A549 (cell line): Measurements from ENCODE around the gene HMOX1.

Experiments used
- JUN ChIP-seq, 2 experiments: fragments of >200 bp; sonication (Bioruptor Twin); formaldehyde crosslinking; IDR thresholded peaks; 2 replicates in 1 of 2; 3 replicates in 1 of 2; pipeline ENCODE4 v1.6.1; 2016 to 2017
- KDM5A ChIP-seq: fragments of 200-600 bp; sonication (generic); IDR thresholded peaks from 2 replicates; pipeline ENCODE4 v1.6.1; 2016; ENCODE audit warnings: antibody characterized with exemption, mild to moderate bottlenecking
- TF ChIP-seq, protein P1 (sequence below): fragments of >200 bp; sonication (Bioruptor Twin); formaldehyde crosslinking; IDR thresholded peaks from 3 replicates; pipeline ENCODE4 v1.5.1; 2016

DNA sequence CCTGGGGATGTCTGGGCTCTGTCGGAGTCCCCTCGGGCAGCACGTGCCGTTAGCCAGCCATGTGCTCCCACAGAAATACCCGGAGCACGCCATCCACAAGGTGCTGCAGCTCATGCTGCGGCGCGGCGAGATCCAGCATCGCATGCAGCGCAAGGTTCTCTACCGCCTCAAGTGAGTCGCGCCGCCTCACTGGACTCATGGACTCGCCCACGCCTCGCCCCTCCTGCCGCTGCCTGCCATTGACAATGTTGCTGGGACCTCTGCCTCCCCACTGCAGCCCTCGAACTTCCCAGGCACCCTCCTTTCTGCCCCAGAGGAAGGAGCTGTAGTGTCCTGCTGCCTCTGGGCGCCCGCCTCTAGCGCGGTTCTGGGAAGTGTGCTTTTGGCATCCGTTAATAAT lies 43.2 kb downstream of the HMOX1 start:
- TF ChIP-seq JUN (IDR thresholded peaks at IDR 0.05) (no peak), KDM5A (no peak)
- TF ChIP-seq, protein P1, sequence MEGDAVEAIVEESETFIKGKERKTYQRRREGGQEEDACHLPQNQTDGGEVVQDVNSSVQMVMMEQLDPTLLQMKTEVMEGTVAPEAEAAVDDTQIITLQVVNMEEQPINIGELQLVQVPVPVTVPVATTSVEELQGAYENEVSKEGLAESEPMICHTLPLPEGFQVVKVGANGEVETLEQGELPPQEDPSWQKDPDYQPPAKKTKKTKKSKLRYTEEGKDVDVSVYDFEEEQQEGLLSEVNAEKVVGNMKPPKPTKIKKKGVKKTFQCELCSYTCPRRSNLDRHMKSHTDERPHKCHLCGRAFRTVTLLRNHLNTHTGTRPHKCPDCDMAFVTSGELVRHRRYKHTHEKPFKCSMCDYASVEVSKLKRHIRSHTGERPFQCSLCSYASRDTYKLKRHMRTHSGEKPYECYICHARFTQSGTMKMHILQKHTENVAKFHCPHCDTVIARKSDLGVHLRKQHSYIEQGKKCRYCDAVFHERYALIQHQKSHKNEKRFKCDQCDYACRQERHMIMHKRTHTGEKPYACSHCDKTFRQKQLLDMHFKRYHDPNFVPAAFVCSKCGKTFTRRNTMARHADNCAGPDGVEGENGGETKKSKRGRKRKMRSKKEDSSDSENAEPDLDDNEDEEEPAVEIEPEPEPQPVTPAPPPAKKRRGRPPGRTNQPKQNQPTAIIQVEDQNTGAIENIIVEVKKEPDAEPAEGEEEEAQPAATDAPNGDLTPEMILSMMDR, result no peak
